ENCODE measurements around the gene ATP6V0E1.

ATP6V0E1 gene

DNA sequence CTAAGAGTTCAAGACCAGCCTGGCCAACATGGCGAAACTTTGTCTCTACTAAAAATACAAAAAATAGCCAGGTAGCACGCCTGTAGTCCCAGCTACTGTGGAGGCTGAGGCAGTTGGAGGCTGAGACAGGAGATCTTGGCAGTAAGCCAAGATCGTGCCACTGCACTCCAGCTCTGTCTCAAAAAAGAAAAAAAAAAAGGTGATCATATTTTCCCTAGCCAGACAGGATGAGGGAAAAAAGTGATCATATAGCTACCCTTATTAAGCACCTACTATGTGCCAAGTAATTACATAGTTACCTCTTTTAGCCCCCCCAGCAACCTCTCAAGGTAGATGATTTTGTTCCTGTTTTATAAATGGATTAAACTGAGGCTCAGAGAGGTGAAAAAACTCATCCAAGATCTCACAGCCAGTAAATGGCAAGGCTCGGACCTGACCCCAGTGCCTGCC lies 42.5 kb upstream of the ATP6V0E1 start:
- no peak overlapping the region for H3K4me3 ChIP-seq (ENCODE audit: low read depth, low read length)
- no peak for TF ChIP-seq CTCF (IDR thresholded peaks at IDR 0.05; ENCODE audit: low read depth, low read length)

- TF ChIP-seq CTCF (IDR thresholded peaks at IDR 0.05; ENCODE audit: low read depth, low read length), result no peak
- no peak overlapping the region for H3K4me3 ChIP-seq (ENCODE audit: low read depth, low read length)
Measured at GRCh38 chr5:172942556-172942955, 41.0 kb upstream of the ATP6V0E1 start.

- TF ChIP-seq CTCF (IDR thresholded peaks at IDR 0.05; ENCODE audit: low read depth, low read length), result no peak
- no peak overlapping the region for H3K4me3 ChIP-seq (ENCODE audit: low read depth, low read length)
Measured at GRCh38 chr5:172943283-172943841, 40.2 kb upstream of the ATP6V0E1 start.

GRCh38 chr5:172943906-172944305 lies 39.7 kb upstream of the ATP6V0E1 start:
- TF ChIP-seq CTCF (IDR thresholded peaks at IDR 0.05; ENCODE audit: low read depth, low read length), result no peak
- H3K4me3 ChIP-seq (ENCODE audit: low read depth, low read length), result no peak overlapping the region

DNA sequence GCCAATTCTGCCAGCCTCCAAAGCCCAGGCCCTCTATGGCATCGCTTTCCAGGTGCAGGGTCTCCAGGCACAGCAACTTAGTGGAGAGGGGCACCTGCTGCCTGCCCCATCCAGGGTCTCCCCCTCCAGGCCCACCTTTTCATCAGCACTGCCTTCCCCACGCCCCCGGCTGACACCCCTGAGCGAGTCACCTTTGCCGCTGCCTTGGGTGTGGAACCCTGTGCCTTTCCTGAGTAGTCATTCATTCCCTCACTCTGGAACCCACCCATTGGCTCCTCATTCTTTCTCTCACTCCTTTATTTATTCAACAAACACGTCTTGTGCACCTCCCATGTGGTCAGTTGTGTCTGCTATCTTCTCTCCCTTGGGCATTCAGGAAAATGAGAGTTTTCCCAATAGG lies 38.8 kb upstream of the ATP6V0E1 start:
- H3K4me3 ChIP-seq (ENCODE audit: low read depth, low read length), result no peak overlapping the region
- TF ChIP-seq CTCF (IDR thresholded peaks at IDR 0.05; ENCODE audit: low read depth, low read length), result no peak

DNA sequence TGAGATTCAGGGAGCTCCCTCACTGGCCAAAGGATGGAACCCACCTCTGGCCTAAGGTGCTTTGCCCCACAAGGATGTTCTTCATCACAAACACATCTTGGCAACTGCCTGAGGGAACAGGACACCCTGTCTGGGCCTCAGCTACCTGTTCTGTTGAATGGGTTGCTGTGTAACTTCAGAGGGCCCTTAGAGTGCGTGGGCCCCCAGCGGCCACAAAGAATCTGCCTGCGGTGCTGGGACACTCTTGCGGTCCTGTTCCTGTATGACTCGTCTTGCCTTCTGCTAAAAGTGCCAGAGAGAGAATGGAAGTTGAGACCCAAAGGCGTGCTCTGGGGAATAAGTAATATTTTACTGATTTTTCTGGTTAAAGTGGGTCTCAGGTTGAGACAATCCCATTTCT lies 38.4 kb upstream of the ATP6V0E1 start:
- no peak overlapping the region for H3K4me3 ChIP-seq (ENCODE audit: low read depth, low read length)
- no peak for TF ChIP-seq CTCF (IDR thresholded peaks at IDR 0.05; ENCODE audit: low read depth, low read length)

DNA sequence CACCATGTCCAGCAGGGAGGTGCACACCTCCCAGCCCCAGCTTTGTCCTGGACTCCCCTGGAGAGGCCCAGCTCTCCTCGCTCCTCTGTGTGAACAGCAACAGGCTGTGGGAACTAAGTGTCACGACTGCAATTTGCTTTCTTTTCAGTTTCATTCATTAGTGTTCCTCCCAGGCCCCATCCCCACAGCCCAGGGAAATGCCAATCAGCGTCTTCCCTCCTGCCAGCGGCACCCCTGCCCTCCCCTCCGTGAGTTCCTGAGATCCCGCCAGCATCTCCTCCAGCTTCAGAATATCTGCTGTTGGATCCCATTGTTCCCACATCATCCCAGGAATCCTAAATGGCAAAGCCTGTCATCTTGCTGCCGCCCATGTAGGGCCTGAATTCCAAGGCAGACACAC lies 37.4 kb upstream of the ATP6V0E1 start:
- no peak for TF ChIP-seq CTCF (IDR thresholded peaks at IDR 0.05; ENCODE audit: low read depth, low read length)
- H3K4me3 ChIP-seq (ENCODE audit: low read depth, low read length), result no peak overlapping the region

Data from WI38 (cell line).